Central memory CD4-positive, alpha-beta T cell (primary cell): ENCODE measurements around the gene PRKCB.
"Not testable (repeated sequence)": the region's sequence is repeated elsewhere in the genome, so short reads cannot be mapped to it uniquely, and the experiment has no call there.

Source experiments
- DNase-seq: peaks from one replicate; pipeline ENCODE4 v3.0.0; 2022

PRKCB gene

GRCh38 chr16:24053099-24053946 is 217.5 kb downstream of the PRKCB start:
- no peak for DNase-seq

GRCh38 chr16:24054741-24055491 is 219.1 kb downstream of the PRKCB start:
- DNase-seq, result no peak

- no peak for DNase-seq
These were observed 226.6 kb downstream of the PRKCB start for GRCh38 chr16:24062270-24062817.

- no peak for DNase-seq
These were observed 233.3 kb downstream of the PRKCB start for GRCh38 chr16:24069036-24069590.

GRCh38 chr16:24070851-24071250 is 235.1 kb downstream of the PRKCB start:
- DNase-seq, result no peak

GRCh38 chr16:24071666-24072360 is 236.0 kb downstream of the PRKCB start:
- DNase-seq, result no peak

GRCh38 chr16:24073321-24073720 is 237.5 kb downstream of the PRKCB start:
- no peak for DNase-seq

GRCh38 chr16:24074574-24074973 is 238.8 kb downstream of the PRKCB start:
- DNase-seq, result no peak

GRCh38 chr16:24075302-24075701 is 239.5 kb downstream of the PRKCB start:
- no peak for DNase-seq

- no peak for DNase-seq
These were observed 240.3 kb downstream of the PRKCB start for GRCh38 chr16:24075931-24076716.

- DNase-seq, result no peak
These were observed 241.5 kb downstream of the PRKCB start for GRCh38 chr16:24077292-24077691.

- DNase-seq, result no peak
These were observed 242.2 kb downstream of the PRKCB start for GRCh38 chr16:24077966-24078365.

- DNase-seq, result no peak
These were observed 249.9 kb downstream of the PRKCB start for GRCh38 chr16:24085666-24086065.

- no peak for DNase-seq
These were observed 252.2 kb downstream of the PRKCB start for GRCh38 chr16:24087891-24088410.

GRCh38 chr16:24088767-24089166 is 253.0 kb downstream of the PRKCB start:
- no peak for DNase-seq

- DNase-seq, result no peak
These were observed 255.3 kb downstream of the PRKCB start for GRCh38 chr16:24091125-24091524.

GRCh38 chr16:24093049-24093448 is 257.3 kb downstream of the PRKCB start:
- DNase-seq, result no peak

GRCh38 chr16:24094660-24095059 is 258.9 kb downstream of the PRKCB start:
- DNase-seq, result no peak

GRCh38 chr16:24098896-24099295 is 263.1 kb downstream of the PRKCB start:
- no peak for DNase-seq

- no peak for DNase-seq
These were observed 265.6 kb downstream of the PRKCB start for GRCh38 chr16:24101431-24101830.

GRCh38 chr16:24102209-24102660 is 266.5 kb downstream of the PRKCB start:
- DNase-seq, result no peak

- not testable (repeated sequence) for DNase-seq
These were observed 269.7 kb downstream of the PRKCB start for GRCh38 chr16:24105471-24105870.
